ENCODE data around the gene TDG. TPM values are rescaled to one million over a fixed set of nuclear protein-coding genes. Genes with fewer than 3 reads are reported as not detected.
A peak's percentile ranks its signal among the peaks of the same experiment; 100 is the strongest.

The TDG gene
- total and polyA plus RNA-seq, 10 of the 15 experiments (the other 5 are each of a cell fraction or from before 2014, with no cell fraction given) = 29.7 to 68.8 (median 51.2) TPM

GRCh38 chr12:103965590-103966504, at the start of gene TDG (continued):
- TF ChIP-seq ELK1 (IDR thresholded peaks at IDR 0.05; ENCODE audit: low read depth, low read length) (no peak; the same call in none of the 2 replicates), ZBTB4 (CRISPR knock-in tag; IDR thresholded peaks at IDR 0.05) (no peak; the same call in 1 of the 2 replicates), E4F1 (IDR thresholded peaks at IDR 0.05; ENCODE audit: borderline replicate concordance, partially characterized antibody) (peak; percentile 89), LARP7 (IDR thresholded peaks at IDR 0.05) (peak; percentile 92), BHLHE40 (IDR thresholded peaks at IDR 0.05; ENCODE audit: borderline replicate concordance in 1 of 2, low read depth in 2 of 2, low read length in 1 of 2) (peak; percentile 74 to 95), KDM1A (IDR thresholded peaks at IDR 0.05; ENCODE audit: borderline replicate concordance) (no peak), JUND (IDR thresholded peaks at IDR 0.05; ENCODE audit: low read depth, low read length) (no peak), NFIC (IDR thresholded peaks at IDR 0.05; ENCODE audit: low read depth, low read length) (no peak), TCF3 (IDR thresholded peaks at IDR 0.05; ENCODE audit: borderline replicate concordance, insufficient read depth, low read depth, low read length) (peak; percentile 50; the same call in 1 of the 2 replicates), SP1 (IDR thresholded peaks at IDR 0.05; ENCODE audit: low read depth, low read length) (peak; percentile 78), NBN (IDR thresholded peaks at IDR 0.05) (peak; percentile 85), CHD1 (IDR thresholded peaks at IDR 0.05; ENCODE audit: low read depth, low read length) (no peak), IRF4 (IDR thresholded peaks at IDR 0.05; ENCODE audit: low read depth, low read length) (no peak), FOXM1 (IDR thresholded peaks at IDR 0.05; ENCODE audit: low read depth, low read length) (no peak), ASH2L (IDR thresholded peaks at IDR 0.05; ENCODE audit: borderline replicate concordance, low read depth) (peak; percentile 86; the same call in 1 of the 2 replicates), NFYB (IDR thresholded peaks at IDR 0.05; ENCODE audit: insufficient read depth, low read depth, low read length) (peak; percentile 92), YBX1 (IDR thresholded peaks at IDR 0.05) (no peak), IKZF1 (conservative IDR thresholded peaks at IDR 0.05) (peak; percentile 89), CBFB (IDR thresholded peaks at IDR 0.05; ENCODE audit: low read depth) (peak; percentile 71; the same call in 1 of the 2 replicates), MXI1 (IDR thresholded peaks at IDR 0.05; ENCODE audit: low read depth, low read length) (peak; percentile 51; the same call in 1 of the 2 replicates)
- TF ChIP-seq, protein P1, sequence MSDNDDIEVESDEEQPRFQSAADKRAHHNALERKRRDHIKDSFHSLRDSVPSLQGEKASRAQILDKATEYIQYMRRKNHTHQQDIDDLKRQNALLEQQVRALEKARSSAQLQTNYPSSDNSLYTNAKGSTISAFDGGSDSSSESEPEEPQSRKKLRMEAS (IDR thresholded peaks at IDR 0.05; ENCODE audit: low read depth, low read length) = peak; percentile 92
- TF ChIP-seq, protein P2, sequence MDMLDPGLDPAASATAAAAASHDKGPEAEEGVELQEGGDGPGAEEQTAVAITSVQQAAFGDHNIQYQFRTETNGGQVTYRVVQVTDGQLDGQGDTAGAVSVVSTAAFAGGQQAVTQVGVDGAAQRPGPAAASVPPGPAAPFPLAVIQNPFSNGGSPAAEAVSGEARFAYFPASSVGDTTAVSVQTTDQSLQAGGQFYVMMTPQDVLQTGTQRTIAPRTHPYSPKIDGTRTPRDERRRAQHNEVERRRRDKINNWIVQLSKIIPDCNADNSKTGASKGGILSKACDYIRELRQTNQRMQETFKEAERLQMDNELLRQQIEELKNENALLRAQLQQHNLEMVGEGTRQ (IDR thresholded peaks at IDR 0.05; ENCODE audit: borderline replicate concordance, low read depth, low read length) = peak; percentile 95

Data from GM12878 (cell line).